GM19328 (cell line): ENCODE data around the gene PPFIA1.

Source experiments
- ATAC-seq: cut with Tn5 transposase; IDR thresholded peaks from one replicate; pipeline ENCODE4 v1.9.1; 2021; ENCODE audit warnings: mild to moderate bottlenecking, moderate library complexity; ENCODE audit not compliant: unreplicated experiment

The PPFIA1 gene

DNA sequence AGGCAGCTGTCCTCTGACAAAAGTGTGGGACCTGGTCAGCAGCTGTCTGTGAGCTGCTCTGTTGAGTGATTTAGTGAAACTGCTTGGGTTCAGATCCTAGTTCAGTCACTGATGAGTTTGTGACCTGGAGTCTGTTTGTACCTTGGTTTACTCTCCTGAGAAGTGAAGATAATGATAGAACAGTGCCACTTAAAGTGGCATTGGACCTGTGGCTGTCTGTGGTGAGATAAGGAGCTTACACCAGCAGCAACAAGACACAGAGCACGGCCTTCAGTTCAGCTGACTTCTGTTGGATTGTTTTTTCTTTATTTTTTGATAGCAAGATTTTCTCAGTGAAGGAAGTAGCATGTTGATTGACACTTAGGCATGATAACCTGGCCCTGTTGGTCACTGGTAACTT lies 81.6 kb downstream of the PPFIA1 start:
- no peak for ATAC-seq

DNA sequence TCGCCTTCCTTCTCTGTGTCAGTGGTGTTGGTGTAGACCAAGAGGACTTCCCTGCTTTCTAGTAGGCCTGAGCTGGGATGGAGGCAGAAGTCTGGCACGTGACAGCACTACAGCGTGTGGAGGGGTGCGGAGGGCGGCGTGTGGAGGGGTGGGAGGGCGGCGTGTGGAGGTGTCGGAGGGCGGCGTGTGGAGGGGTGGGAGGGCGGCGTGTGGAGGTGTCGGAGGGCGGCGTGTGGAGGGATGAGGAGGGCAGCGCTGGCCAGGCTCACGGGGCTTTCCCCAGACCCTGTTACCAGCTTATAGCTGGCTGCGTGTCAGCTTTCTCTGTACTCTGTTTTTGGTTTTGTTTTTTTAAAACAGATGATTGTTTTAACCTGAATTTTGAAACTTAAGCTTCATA lies 82.1 kb downstream of the PPFIA1 start:
- no peak for ATAC-seq

DNA sequence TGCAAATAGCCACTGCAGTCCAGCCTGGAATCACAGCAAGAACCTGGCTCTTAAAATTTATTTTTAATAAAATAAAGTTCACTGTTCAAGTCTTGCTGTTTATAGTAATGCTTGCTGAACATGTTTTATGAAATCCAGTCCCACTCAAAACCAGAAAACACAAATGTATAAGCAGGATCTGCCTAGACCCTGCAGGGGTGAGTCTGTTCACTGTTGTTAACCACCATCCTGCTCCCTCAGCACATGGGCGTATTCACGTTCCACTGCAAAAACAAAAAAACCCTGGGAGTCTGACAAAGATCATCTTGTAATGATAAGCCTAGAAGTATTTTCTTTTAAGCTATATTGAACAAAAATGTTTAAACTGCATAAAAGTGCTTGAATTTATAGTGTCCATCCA lies 82.8 kb downstream of the PPFIA1 start:
- no peak for ATAC-seq

DNA sequence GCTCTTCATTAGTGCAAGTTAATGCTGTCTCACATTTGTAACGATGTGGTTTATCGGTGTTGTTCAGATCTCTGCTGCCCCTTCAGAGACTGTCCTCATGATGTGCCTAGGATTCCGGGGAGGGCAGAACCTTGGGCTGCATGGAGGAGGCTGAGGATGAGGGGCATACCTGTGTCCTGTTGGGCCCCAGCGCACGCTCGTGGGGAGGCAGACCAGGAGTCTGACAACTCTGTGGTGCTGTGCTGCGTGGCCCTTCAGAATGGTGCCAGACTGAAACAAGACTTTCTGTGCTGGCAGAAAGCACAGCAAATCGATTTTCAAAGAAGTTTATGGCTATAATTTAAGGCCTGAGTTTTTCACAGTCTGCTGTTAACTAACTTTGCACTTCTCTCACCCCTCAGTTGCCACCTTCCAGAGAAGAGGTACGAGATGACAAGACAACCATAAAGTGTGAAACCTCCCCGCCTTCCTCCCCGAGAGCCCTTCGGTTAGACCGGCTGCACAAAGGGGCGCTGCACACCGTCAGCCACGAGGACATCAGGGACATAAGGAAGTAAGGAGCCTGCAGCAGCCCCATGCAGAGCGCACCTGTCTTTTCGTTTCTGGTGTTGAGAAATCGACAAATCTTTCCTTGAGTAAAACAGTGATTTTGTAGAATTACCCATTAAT lies 83.5 kb downstream of the PPFIA1 start:
- ATAC-seq: no peak

DNA sequence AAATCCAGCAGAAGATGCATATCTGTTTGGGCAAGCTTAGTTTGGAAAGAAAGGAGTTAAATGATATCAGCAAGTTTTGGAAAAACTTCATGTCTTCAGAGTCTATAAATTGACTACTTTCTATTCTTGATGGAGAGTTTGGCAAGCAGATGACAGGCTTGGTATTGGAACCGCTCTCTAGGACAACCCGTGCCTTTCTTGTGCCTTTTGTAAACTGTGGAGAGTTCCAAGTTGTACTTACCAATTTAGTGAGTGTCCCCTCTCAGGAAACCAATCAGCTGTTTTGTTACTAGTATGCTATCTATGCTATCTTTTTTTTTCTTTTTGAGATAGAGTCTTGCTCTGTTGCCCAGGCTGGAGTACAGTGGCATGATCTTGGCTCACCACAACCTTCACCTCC lies 84.1 kb downstream of the PPFIA1 start:
- ATAC-seq: no peak

DNA sequence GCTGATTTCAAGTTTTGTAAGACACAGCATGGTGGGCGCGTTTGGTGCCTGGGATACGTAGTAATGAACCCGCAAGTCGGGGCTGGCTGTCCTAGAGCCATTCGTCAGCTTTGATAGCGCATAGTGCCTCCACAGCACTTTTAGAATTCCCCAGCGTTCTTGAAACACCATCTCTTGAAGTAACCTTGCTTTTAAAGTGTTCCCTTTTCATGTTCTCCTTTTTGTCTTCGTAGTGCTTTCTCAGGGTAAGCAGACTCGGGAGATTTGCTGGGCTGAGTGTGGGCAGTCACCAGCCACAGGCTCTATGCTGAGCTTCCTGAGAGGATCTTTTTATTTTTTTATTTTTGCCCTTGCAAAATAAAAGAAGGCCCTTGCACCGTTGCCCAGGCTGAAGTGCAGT lies 88.3 kb downstream of the PPFIA1 start:
- ATAC-seq: no peak

DNA sequence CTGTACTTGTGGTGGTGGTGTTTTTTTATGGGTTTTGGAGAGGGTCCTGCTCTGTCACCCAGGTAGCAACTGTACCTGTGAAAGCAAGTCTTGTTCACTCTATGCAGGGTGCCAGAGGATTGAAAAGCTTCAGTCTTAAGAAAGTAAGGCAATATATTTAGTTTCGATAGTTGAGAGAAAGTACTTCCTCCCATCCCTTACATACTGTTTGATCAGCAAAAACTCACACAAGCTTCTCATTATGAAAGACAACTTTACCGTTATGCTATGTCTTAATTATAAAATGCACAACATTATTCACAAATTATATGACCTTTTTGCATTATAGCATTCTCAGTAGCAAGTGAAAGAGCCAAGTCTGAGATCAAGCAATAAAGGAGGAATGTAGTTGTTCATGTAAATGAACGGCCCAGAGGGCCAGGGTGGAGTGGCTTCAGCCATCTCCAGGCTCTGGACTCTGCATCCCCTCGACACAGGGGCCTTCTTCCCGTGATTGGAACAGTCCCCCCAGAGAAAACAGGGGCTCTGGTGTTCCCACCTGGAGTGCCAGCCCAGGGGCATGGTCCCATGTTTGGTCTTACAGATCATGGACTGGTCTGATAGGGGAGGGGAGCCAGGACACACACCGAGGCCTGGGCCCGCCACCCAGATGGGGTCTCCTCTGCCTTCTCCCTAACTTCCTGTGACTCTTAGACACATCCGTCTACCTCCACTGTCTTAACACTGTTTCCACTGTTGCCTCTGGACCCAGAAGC lies 89.1 kb downstream of the PPFIA1 start:
- ATAC-seq: no peak

DNA sequence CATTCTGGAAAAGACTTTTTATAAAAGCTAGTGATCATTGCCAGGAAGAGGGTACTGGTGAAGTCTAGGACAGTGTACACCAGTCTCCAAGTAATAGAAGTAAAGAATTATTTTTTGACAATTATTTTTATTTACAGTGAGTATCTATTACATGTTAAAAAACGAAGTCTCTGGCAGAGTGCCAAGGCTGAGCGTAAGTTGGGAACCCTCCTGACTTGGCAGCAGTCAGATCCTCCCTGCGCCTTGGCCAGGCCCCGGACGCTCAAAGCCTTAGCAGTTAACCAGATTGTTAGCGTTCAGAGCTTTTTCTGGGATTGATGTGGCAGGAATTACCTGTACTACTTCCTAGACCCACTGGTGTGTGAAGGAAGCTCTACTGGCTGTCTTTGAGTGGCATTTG lies 89.7 kb downstream of the PPFIA1 start:
- ATAC-seq: no peak

DNA sequence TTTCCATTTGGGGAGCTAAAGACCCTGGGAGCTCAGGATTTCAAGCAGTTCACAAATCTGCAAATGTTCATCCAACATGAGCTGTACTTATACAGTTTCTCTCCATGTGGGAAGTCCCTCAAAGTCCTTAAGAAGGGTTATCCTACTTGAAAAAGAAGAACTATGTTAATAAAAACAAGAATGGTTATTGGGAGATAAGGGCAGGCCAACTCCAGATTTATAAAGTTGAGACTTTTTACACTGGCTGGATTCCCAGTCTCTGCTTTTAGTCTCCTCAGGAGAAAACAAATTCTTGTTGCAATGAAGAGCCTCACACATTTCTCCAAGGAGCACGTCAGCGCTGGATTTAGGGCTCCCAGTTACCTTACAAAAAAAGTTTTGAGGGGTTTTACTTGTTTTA lies 93.7 kb downstream of the PPFIA1 start:
- no peak for ATAC-seq

DNA sequence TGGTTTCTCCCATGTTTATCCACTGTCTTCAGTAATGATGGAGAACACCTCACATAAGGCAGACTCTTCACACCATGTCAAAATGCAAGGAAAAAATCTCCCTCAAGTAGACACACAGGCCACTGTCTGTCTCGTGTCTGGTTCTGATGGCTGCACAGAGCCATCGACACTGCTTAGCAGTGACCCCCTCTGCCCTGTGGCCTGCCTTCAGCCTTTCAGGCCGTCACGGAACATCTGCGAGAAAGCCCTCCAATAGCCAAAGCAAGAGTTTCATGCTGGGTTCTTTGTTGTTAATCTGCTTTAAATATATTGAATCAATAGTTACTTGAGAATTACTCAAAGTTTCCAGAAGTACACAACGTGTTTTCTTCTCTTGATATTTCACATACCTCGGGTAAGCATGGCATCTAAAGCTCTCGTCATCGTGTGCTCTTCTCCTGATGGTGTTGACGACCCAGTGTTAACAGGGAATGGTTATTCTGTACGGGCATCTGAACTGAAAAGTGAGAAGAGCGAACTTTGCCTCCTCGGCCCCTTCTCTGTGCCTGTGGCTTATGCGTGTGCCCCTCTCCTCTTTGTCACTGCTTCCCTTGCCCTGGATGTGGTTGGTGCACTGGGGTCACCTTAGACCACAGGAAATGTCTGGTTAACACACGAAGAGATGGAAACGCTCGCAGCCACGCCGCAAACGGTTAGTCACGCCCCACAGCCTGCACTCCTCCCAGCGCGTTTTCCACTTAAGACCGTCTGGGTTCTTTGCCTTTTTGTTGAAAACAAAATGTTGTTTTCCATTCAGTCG lies 94.5 kb downstream of the PPFIA1 start:
- ATAC-seq: no peak

DNA sequence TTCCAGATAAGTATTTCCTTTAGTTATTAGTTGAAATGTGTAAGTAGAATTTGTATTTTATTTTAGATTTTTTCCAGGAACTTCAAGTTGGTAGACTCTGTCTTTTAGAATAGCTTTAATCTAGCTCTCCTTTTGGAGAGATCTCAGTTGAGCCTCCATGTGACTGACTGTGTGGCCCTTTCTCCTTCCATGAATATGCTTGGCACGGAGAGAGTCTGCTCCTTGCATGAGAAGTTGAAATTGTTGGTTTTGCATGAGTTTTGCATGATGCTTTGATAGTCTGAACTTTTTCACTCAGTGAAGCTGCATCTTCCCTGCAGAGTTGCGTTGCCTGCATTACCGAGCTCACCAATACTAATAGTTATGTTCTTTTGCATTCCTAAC lies 95.0 kb downstream of the PPFIA1 start:
- no peak for ATAC-seq

DNA sequence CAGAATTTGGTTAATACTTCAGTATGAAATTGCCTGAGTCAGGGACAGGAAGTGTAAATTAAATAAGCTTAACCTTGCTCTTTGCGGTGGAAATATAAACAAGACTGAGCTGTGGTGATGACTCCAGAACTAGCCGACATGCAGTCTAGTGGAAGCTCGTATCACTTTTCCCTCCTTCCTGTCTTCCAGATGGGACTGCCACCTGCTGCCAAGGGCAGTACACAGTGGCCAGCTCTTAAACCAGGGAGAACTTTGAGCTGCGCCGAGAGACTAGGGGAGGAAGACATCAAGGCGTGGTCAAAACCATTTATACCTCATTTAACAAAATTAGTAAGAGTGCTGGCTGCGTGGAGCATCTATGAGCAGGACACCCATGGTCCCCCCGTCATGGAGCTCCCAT lies 96.6 kb downstream of the PPFIA1 start:
- ATAC-seq: no peak

DNA sequence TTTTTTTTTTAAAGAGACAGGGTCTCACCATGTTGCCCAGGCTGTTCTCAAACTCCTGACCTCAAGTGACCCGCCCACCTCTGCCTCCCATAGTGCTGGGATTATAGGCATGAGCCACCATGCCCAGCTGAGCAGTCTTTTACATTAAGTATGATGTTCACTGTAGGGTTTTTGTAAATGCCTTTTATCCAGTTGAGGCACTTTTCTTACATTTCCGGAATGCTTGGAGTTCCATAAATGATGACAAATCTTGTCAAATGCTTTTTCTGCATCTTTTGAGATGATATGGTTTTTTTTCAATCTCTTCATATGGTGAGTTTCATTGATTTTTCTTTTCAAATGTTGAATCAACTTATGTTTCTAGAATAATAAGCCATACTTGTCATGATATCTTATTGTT lies 98.5 kb downstream of the PPFIA1 start:
- ATAC-seq: no peak

DNA sequence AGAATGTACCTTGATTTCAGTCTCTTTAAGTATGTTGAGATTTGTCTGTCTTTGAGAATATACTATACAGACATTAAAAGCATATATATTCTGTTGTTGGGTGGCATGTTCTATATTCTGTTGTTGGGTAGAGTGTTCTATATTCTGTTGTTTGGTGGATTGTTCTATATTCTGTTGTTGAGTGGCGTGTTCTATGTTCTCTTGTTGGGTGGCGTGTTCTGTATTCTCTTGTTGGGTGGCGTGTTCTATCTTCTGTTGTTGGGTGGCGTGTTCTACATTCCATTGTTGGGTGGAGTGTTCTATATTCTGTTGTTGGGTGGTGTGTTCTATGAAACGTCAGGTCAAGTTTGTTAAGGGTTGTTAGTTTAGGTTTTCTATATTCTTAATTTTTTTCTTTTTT lies 100.8 kb downstream of the PPFIA1 start:
- no peak for ATAC-seq

DNA sequence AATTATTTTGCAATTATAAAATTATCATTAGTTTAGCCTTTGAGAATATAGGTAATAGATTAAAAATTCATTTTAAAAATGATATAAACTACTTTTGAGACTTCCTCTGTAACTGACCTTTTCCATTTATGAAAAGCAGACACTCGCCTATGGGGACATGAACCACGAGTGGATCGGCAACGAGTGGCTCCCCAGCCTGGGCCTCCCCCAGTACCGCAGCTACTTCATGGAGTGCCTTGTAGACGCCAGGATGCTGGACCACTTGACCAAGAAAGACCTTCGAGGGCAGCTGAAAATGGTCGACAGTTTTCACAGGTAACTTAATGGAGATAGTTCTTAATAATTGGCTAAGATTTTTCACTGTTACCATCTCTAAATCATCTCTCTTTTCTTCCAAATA lies 101.6 kb downstream of the PPFIA1 start:
- ATAC-seq: no peak

DNA sequence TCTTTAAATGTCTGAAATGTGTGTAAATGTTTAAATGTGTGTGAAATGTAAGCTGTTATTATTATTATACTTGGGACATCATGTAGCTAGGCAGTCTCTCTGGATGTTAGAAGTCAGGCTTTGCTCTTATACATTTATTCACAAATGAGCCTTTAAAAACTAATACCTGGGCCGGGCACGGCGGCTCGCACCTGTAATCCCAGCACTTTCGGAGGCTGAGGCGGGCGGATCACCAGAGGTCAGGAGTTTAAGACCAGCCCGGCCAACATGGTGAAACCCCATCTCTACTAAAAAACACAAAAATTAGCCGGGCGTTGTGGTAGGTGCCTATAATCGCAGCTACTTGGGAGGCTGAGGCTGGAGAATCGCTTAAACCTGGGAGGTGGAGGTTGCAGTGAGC lies 106.1 kb downstream of the PPFIA1 start:
- no peak for ATAC-seq

DNA sequence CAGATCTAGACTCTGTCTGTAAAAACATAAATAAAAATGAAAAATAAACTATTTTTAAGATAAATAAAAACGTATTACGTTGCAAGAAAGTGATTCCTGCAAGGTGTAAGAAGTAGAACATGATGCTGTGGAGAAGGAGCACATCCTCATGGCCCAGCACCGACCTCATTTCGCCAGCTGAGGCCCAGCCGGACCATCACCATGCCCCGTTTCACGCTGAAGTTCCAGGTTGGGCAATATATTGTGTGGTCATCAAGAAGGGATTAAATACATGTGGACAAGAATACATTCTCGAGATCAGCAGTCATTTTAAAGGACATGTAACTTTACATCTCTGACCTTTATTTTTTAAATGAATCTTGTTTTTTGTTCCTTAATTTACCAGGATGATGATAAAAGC lies 107.2 kb downstream of the PPFIA1 start:
- ATAC-seq: no peak

DNA sequence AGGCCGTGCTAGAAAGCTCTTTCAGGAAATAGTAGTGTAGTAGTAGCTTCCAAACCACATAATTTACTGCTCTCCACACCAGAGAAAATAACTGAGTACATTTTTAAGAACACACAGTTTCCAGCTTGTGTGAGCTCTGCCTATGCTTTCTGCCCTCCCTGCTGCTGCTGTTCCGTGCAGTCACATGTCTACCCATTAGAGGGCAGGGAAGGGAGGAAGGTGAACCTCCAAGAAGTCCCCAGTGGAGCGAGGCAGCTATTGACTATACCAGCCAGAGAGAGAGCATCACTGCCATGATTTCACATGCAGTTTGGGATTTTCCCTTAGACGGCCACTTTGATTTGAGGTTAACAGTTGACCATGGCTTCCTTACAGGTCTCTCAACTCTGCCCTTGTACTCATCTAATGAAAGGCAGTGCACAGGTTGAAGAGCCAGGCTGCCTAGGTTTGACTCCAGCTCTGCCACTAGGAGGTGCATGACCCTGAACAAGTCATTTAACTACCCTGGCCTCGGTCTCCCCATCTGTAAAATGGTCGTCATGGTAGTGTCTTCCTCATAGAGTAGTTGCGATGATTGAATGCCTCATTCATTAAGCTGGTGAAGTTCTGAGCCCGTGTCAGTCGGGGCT lies 108.1 kb downstream of the PPFIA1 start:
- no peak for ATAC-seq

DNA sequence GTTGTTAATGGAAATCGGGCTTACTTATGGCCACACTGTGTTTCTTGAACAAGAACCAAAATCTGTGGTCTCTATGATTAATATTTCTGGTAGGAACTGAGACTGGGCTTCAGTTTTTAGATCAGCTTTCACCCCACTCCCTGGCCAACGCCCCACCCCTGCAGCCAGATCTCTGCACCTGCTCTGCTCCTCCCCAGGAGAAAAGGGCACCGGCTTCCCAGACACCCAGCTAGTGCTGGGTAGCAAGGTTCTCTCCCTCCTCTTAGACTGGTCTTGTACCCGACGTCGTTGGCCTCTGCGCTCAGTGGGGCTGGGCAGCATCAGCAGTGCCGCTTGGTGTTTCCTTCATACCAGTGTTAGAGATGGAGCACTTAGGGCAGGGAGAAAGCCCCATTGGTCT lies 110.9 kb downstream of the PPFIA1 start:
- ATAC-seq: no peak

DNA sequence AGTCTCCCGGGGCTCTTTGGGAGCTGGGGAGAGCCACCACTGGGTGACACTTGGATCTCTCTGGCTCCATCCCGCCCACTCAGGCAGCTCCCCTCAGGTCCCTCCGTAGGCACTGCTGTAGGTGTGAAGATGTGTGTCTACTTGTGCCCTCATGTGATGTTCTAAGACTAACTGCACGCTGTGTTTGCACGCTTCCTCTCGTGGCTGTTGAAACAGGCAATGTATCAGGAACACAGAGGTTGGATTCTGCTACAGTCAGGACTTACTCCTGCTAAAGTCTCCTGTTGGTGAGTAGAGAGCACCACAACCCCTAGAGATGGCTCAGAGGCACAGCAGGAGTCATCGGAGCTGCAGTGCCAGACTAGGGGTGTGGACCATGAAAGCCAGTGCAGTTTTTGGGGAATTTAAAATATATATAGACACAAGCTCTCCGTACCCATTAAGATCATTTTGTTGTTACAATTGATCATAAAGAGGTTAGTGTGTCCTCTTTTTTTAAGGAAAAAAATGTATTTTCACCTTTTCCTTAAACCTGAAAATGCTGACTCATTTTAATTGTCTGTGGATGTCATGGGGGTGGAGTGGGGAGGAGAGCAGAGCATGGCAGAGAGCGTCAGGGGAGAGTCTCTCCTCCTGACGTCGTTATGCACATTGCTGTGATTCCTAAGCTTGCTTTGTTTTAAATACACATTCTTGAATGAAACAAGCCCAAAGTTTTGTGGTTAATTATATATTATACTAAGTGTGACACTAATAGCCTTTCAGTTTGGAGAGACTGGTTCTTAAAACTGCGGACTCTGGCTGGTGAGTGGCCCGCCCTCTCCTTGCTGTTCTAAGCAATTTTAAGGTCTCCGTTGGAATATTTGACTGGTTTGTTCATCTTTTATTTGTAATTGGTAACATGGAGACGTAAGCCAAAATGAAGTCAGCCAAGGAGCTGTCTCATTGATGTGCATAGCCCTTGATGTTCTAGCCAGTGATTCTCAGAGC lies 111.7 kb downstream of the PPFIA1 start:
- no peak for ATAC-seq
